Right forelimb (tissue), 1 donor: Measurements from ENCODE around the gene MKRN2OS.
"Not testable (repeated sequence)": the region's sequence is repeated elsewhere in the genome, so short reads cannot be mapped to it uniquely, and the experiment has no call there.

Experiments
- DNase-seq: peaks from one replicate; pipeline ENCODE4 v3.0.0-alpha.2; 2018

The MKRN2OS gene

GRCh38 chr3:12560505-12561190 lies 15.3 kb upstream of the MKRN2OS start:
- DNase-seq, result no peak

- DNase-seq, result no peak
These were observed 14.2 kb upstream of the MKRN2OS start for GRCh38 chr3:12559520-12559919.

GRCh38 chr3:12558706-12559105 lies 13.4 kb upstream of the MKRN2OS start:
- no peak for DNase-seq

DNA sequence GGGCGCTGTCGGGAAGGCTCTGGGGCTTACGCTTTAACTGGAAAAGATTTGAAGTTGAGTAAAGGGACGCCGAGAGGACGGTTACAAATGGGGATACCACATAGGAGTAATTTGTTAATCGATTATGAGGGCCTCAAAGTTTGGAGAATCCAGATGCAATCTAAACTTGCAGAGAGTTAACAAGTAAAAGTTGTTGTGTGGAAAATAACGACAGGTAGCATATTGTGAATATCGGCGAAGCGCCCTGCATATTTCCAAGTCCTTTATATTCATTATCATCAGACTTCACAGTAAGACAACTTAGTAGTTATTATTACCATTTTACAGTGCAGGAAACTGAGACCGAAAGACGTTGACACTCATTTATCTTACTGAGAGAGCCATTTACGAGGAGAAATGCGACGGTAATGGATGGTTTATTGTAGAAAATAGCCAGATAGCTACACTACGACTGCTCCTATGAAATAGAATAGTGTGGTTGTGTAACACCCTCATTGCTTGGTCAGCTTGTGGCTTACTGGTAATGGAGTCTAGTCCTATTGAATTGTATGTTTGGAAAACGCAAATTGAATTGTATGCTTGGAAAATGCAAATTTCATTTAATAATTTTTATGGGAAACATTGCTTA lies 12.3 kb upstream of the MKRN2OS start:
- DNase-seq, result no peak

DNA sequence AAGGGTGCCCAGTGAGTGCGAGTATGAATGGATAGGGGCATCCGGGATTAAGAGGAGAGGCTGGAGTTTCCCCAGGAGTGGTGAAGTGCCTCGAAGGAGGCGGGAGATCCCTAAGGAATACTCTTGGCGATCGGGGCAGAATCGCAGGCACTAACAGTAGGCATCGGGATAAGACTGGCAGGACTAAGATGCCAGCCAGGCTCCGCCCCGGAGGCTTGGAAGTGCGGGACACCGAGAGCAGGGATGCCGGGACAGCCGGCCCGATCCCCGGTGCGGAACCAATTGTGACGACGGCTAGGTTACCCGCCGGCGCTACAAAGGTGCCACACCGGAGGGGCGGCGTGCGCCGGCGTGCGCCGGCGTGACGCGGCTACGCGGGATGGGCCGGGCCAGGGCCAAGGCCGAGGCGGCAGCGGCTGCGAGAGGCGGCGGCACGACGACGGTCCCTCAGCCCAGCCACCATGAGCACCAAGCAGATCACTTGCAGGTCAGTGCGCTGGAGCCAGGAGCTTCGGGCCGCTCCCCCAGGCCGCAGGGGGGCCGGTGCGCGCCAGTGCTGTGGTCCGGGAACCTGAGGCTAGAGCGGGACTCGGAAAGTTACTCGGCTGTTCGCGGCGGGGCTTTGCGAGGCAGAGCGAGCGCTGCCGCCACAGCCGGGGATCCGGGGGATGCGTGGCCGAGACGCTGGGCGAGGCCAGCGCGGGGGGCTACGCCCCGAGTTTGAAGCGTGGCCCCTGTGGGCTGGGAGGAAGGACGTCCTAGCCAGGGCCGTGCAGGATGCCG lies 11.6 kb upstream of the MKRN2OS start, which contains the start of gene MKRN2:
Gene MKRN2 (plus strand): TSS at position 398 of the 783 bp plus-strand sequence. CDS start 64 bp downstream, at position 462.
- peak; percentile 93 for DNase-seq

GRCh38 chr3:12556314-12556689 lies 11.0 kb upstream of the MKRN2OS start:
- no peak for DNase-seq

GRCh38 chr3:12553921-12554391 lies 8.7 kb upstream of the MKRN2OS start:
- DNase-seq, result peak; percentile 63

- DNase-seq, result no peak
These were observed 4.9 kb upstream of the MKRN2OS start for GRCh38 chr3:12549971-12550760.

DNA sequence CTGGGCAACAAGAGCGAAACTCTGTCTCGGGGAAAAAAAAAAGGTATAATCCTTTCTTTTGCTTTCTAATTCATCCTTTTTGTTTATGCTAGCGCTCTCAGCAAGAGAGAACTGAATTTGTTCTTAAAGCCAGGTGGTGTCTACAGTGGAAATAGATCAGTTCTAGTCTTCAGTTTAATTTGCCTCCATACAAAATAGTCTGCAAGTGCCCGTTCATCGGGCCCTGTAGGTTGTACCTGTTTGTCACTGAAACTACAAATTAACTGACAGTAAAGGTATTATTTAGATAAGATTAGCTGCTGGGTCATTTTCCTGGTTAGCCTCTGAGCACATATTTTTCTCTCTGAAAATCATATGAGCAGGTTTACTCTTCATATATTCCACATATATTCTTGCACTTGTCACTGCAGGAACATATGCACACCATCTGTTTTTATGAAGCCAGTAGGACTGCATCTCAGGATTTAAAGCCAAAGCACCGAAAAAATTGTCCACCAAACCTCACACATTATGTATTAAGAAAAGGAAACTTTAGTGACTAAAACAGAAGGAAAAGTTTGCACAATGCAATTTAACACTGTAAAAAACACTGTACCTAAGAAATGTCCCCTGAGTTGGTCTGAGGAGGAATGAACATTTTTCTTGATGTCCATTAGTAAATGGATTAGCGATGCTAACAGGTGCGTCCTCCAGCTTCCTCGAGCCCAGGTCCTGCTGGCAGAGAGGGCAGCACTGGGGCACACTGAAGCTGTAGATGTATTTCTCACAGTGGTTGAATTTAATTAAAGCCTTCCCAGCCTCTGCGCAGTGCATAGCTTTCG lies 437 bp downstream of the MKRN2OS start:
- no peak for DNase-seq

- DNase-seq, result not testable (repeated sequence)
These were observed 1.8 kb downstream of the MKRN2OS start for GRCh38 chr3:12543497-12543896.

DNA sequence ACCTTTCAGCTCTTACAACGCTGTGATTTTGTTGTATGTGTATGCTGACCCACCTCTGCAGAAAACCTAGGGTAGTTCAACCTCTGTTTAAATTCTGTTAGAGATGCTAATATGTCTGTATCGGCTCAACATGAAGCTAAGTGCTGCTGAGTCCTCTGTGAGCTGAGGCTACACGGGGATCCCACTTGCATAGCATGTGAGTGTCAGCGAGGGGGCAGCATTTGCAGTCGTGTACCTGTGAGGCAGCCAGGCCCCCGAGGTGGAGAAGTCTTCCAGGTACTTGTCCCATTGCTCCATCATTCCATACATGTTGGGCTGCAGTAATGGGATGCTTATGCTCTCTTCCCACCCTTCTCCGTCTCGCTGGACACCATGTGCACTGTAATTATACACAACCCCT lies 3.7 kb downstream of the MKRN2OS start:
- DNase-seq, result no peak

- no peak for DNase-seq
These were observed 8.9 kb downstream of the MKRN2OS start for GRCh38 chr3:12536423-12536822.

GRCh38 chr3:12532182-12532581 lies 13.1 kb downstream of the MKRN2OS start:
- DNase-seq, result no peak

DNA sequence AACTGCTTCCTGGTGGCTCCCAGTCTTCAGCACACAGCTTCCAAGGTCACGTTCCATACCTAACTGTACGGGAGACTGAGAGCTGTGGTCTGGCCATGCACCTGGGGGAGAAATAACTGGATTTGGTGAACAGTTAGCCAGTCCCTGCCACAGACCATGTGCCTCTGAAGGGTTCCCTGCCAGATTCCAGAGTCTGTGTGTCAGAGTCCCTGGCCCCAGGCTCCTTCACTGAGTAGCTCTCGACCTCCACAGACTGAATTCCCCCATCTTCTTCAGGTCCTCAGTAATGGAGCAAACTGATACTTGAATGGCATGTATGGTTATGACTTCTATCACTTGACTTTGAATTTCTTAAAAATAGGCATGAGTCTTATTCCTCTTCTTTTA lies 17.5 kb downstream of the MKRN2OS start:
- DNase-seq, result no peak

GRCh38 chr3:12522721-12523120 lies 22.6 kb downstream of the MKRN2OS start:
- DNase-seq, result no peak

- DNase-seq, result no peak
These were observed 24.3 kb downstream of the MKRN2OS start for GRCh38 chr3:12521010-12521409.

GRCh38 chr3:12518261-12519028 lies 26.9 kb downstream of the MKRN2OS start:
- DNase-seq, result no peak

GRCh38 chr3:12516873-12517272 lies 28.4 kb downstream of the MKRN2OS start:
- DNase-seq, result no peak

DNA sequence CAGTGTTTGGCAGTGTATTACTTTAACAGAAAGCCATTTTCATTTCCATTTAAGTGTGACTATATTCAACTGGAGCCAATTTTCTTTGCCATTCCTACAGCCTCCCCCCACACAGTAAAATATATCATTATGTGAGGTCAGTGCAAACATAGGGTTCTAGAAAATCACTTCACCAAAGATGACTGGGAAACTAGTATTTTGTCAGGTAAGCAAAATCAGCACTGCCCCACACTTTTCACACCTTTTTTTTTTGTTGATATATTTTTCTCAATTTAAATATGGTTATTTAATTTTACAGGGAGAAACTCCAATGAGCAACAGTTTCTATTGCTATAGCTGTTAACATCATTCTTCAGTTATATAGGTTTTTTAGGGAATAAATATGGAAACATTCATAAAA lies 29.7 kb downstream of the MKRN2OS start:
- no peak for DNase-seq

DNA sequence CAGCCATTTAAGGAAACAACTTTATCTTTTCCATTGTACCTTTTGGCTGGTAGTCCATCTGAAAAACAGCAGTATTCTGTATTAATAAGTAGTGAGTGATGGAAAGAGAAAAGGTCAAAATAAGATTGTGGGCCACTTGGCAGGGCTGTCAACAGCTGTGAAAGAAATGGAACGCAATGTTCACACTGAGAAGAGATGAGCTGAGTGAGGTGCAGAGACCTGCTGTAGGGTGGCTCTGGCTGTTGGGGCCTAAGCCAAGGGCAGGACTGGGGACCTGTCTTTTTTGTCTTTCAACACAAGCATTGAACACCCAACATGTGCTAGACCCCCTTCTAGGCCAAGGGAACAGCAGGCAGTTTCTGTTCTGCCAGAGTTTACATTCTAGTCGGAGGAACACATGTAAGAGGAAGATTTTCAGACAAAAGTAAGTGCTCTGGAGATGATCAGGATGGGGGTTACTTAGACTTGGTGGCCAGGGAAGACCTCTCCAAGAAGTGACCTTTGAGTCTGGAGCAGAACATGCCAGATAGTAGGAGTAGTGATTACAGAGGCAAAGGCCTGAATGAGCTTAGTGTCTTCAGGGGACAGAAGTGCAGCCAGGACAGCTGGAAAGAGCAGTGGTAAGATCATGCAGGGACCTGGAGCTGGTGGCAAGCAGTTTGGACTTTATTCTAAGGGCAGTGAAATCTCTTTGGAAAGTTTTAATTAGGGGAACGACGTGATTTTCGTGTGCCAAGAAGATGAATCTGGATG lies 31.4 kb downstream of the MKRN2OS start:
- no peak for DNase-seq
